Sigmoid colon (tissue), 7 donors: ENCODE results near the gene TMEM209. TPM values are rescaled to one million over a fixed set of nuclear protein-coding genes. Genes with fewer than 3 reads are reported as not detected.

Experiments
- DNase-seq: peaks from one replicate; pipeline ENCODE4 v3.0.0-alpha.2; 2019
- H3K27ac ChIP-seq, 4 donors: fragments of 200-600 bp; sonication (generic); one replicate each; pipeline ENCODE4 v1.5.1; 2016 to 2019; ENCODE audit warnings: mild to moderate bottlenecking in 1 of 4
- H3K27me3 ChIP-seq, 3 donors: fragments of 200-600 bp; sonication (generic); one replicate each; pipeline ENCODE4 v1.5.1; 2019; ENCODE audit warnings: mild to moderate bottlenecking in 1 of 3
- H3K36me3 ChIP-seq, 4 donors: fragments of 200-600 bp; sonication (generic); one replicate each; pipeline ENCODE4 v1.5.1; 2016 to 2019
- H3K4me1 ChIP-seq, 4 donors: fragments of 200-600 bp; sonication (generic); one replicate each; pipeline ENCODE4 v1.5.1; 2017 to 2019
- H3K4me3 ChIP-seq, 4 donors: fragments of 200-600 bp; sonication (generic); one replicate each; pipeline ENCODE4 v1.5.1; 2017 to 2019; ENCODE audit warnings: mild to moderate bottlenecking in 2 of 4, moderate library complexity in 1 of 4
- H3K9me3 ChIP-seq, 4 donors: fragments of 200-600 bp in 3 of 4; sonication (generic) in 3 of 4; one replicate each; pipeline versions ENCODE4 v1.5.1 to v1.6.1; 2013 to 2019
- EP300 ChIP-seq, 4 donors: sonication (generic); formaldehyde crosslinking; IDR thresholded peaks; one replicate each; pipeline ENCODE4 v1.6.1; 2017; ENCODE audit warnings: antibody characterized with exemption in 4 of 4
- POLR2A ChIP-seq, 2 donors: fragments of 450-650 bp; IDR thresholded peaks; one replicate each; pipeline ENCODE4 v1.6.1; 2016; ENCODE audit warnings: antibody characterized with exemption in 2 of 2, mild to moderate bottlenecking in 2 of 2, moderate library complexity in 2 of 2
- POLR2AphosphoS5 ChIP-seq, 4 donors: sonication (generic); formaldehyde crosslinking; IDR thresholded peaks; one replicate each; pipeline ENCODE4 v1.6.1; 2017; ENCODE audit warnings: antibody characterized with exemption in 4 of 4
- WGBS, 2 donors: extraction: QIAGEN DNeasy Blood & Tissue Kit; methylation state at CpG; one replicate each; pipeline ENCODE4 v1.1.7; 2013; 5-methylcytosine and 5-hydroxymethylcytosine counted together
- intact Hi-C: fragments of 100-400 bp; cut with DNase I; formaldehyde crosslinking; loops from one replicate; pipeline ENCODE4 v1.15.1; 2023
- polyA plus RNA-seq, 3 donors: library from polyadenylated mRNA; stranded (reverse); fragments of 200-250 nt; gene quantifications; one replicate each; pipeline ENCODE4 v1.2.3, GENCODE V29; 2013
- total RNA-seq, 4 donors: library from RNA; depleted of rRNA; stranded (reverse); fragments of >200 nt; gene quantifications; one replicate each; pipeline ENCODE4 v1.1.0, GENCODE V29; 2016
- TF ChIP-seq, protein P1 (sequence below), 4 experiments: fragments of 450-650 bp in 3 of 4; fragments of 200-600 bp in 1 of 4; IDR thresholded peaks; one replicate each; pipeline ENCODE4 v1.5.1; 2016 to 2019; ENCODE audit warnings: antibody characterized with exemption in 4 of 4, mild to moderate bottlenecking in 3 of 4, moderate library complexity in 2 of 4
- donor health status: healthy with polysubstance abuse.
- donor health status: Bipolar disorder and iron deficiency.
- donor health status: healthy.

Gene TMEM209
- total and polyA plus RNA-seq, 7 donors = 3.0 to 9.9 (median 8.7) TPM

DNA sequence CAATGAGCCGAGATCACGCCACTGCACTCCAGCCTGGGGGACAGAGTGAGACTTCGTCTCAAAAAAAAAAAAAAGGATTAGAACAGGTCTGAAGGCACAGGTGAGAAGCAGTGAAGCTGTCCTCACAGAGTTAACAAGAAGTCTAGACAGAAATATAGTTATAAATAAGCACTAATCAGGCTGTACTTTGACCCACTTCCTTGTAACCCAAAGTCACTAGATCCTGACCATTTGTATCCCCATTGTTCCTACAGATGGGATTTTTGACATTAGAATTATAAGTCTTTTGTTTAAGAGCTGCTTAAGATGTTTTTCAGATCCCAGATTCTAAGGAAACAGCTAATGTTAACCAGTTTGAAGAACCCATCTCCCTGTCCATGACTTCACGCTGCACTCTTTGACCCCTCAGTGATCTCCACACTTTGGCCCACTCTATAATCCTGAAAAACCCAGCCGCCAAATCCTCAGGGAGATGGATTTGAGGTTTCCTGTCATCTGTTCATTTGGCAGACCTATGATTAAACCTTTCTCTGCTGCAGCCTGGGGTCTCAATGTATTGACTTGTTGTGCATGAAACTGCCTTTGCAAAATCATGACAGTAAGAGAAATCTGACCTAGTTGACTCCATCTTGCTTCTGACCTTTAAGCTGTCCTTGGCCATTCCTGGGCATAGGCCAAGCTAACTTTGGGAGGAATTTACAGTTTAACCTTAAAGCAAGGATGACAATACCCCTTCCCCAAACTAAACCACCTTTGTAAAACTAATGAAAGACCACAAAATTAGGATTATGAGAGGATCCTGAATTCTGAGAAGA lies 13.8 kb upstream of the TMEM209 start:
- intact Hi-C loops = no loop called here

DNA sequence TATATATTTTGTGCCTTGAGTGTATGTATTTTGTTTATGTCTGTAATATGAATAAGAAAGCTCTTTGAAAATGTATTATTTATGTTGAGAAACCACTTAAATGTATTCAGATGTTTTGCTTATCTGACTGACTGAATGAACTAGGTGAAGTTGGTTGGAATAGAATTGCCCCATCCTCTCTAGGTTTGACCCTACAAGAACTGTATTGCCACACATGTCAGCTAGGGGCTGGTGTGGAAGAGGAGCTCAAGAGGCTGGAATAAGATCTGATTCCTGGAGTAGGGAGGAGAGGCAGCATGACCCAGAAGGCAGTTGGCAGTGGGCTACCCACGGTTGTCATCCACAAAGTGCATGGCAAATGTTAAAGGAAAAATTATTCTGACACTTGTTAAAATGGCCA lies 11.5 kb upstream of the TMEM209 start:
- 92% methylated on average over 1 of the region's 1 CpG for WGBS, 2 donors
- DNase-seq = no peak
- Histone ChIP-seq H3K27me3 (no peaks in the 10 kb centered on the region), H3K36me3 (no peaks in the 10 kb centered on the region), H3K4me1 (no peaks in the 10 kb centered on the region), H3K27ac (no peak overlapping the region), H3K4me3 (no peak overlapping the region), H3K9me3 (no peaks in the 10 kb centered on the region)
- TF ChIP-seq EP300 (IDR thresholded peaks at IDR 0.05) (no peak), POLR2A (IDR thresholded peaks at IDR 0.05) (no peak), POLR2AphosphoS5 (IDR thresholded peaks at IDR 0.05) (no peak)
- TF ChIP-seq, protein P1, sequence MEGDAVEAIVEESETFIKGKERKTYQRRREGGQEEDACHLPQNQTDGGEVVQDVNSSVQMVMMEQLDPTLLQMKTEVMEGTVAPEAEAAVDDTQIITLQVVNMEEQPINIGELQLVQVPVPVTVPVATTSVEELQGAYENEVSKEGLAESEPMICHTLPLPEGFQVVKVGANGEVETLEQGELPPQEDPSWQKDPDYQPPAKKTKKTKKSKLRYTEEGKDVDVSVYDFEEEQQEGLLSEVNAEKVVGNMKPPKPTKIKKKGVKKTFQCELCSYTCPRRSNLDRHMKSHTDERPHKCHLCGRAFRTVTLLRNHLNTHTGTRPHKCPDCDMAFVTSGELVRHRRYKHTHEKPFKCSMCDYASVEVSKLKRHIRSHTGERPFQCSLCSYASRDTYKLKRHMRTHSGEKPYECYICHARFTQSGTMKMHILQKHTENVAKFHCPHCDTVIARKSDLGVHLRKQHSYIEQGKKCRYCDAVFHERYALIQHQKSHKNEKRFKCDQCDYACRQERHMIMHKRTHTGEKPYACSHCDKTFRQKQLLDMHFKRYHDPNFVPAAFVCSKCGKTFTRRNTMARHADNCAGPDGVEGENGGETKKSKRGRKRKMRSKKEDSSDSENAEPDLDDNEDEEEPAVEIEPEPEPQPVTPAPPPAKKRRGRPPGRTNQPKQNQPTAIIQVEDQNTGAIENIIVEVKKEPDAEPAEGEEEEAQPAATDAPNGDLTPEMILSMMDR (IDR thresholded peaks at IDR 0.05) = no peak
- intact Hi-C loops = no loop called here

More for the DNA sequence above, 13.8 kb upstream of the TMEM209 start:
- Histone ChIP-seq H3K4me1 (no peaks in the 10 kb centered on the region), H3K4me3 (no peak overlapping the region), H3K27ac (no peak overlapping the region), H3K36me3 (no peaks in the 10 kb centered on the region), H3K9me3 (no peaks in the 10 kb centered on the region), H3K27me3 (no peaks in the 10 kb centered on the region)
- no peak for TF ChIP-seq EP300 (IDR thresholded peaks at IDR 0.05)
- TF ChIP-seq POLR2A (IDR thresholded peaks at IDR 0.05) = no peak
- no peak for TF ChIP-seq POLR2AphosphoS5 (IDR thresholded peaks at IDR 0.05)
- DNase-seq = no peak
- WGBS, 2 donors = 86 to 89% methylated on average over 5 of the region's 5 CpGs

DNA sequence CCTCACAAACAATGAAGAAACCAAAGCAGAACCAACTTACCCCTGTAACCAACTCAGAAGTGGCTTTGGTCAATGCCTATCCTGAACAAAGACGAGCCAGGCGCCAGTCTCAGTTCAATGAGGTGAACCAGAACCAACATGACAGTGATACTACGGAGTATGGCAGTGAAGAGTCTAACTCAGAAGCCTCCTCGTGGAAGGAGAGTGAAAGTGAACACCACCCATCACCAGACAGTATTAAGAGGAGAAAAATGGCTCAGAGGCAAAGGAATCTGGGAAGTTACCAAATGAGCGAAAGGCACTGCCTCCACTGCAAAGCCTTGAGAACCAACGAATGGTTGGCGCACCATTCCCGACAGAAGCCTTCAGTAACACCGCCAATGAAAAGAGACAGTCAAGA lies 10.8 kb upstream of the TMEM209 start:
- Histone ChIP-seq H3K27ac (no peak overlapping the region), H3K36me3 (no peaks in the 10 kb centered on the region), H3K27me3 (no peaks in the 10 kb centered on the region), H3K4me1 (no peaks in the 10 kb centered on the region), H3K9me3 (no peaks in the 10 kb centered on the region), H3K4me3 (no peak overlapping the region)
- WGBS, 2 donors = 93 to 94% methylated on average over 9 of the region's 9 CpGs
- intact Hi-C loops = no loop called here
- no peak for DNase-seq
- TF ChIP-seq, protein P1 (IDR thresholded peaks at IDR 0.05) = no peak
- TF ChIP-seq POLR2AphosphoS5 (IDR thresholded peaks at IDR 0.05) (no peak), POLR2A (IDR thresholded peaks at IDR 0.05) (no peak), EP300 (IDR thresholded peaks at IDR 0.05) (no peak)

DNA sequence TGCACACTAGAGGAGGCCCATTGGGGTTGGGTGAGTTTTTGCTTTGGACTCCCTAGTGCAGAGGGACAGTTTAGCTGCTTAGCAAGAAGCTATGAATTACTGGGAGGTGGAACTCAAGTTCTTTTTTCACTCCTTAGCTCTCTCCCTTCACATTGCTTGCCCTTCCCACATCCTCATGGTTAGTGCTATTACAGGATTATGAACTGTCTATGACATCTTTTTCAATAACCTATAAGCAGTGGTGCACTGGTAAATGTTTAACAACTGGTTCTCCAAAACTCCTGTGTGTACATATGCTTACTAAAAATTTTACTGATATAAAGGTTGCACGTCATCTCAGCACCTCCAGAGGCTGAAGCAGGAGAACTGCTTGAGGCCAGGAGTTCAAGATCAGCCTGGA lies 8.6 kb upstream of the TMEM209 start:
- Histone ChIP-seq H3K27ac (no peak overlapping the region), H3K9me3 (no peaks in the 10 kb centered on the region), H3K4me1 (no peaks in the 10 kb centered on the region), H3K36me3 (no peaks in the 10 kb centered on the region), H3K4me3 (no peak overlapping the region), H3K27me3 (no peaks in the 10 kb centered on the region)
- intact Hi-C loops = no loop called here
- WGBS, 2 donors = 17 to 73% methylated on average over 1 of the region's 1 CpG
- DNase-seq = no peak
- TF ChIP-seq POLR2AphosphoS5 (IDR thresholded peaks at IDR 0.05) (no peak), EP300 (IDR thresholded peaks at IDR 0.05) (no peak), POLR2A (IDR thresholded peaks at IDR 0.05) (no peak)
- TF ChIP-seq, protein P1 (IDR thresholded peaks at IDR 0.05) = no peak

DNA sequence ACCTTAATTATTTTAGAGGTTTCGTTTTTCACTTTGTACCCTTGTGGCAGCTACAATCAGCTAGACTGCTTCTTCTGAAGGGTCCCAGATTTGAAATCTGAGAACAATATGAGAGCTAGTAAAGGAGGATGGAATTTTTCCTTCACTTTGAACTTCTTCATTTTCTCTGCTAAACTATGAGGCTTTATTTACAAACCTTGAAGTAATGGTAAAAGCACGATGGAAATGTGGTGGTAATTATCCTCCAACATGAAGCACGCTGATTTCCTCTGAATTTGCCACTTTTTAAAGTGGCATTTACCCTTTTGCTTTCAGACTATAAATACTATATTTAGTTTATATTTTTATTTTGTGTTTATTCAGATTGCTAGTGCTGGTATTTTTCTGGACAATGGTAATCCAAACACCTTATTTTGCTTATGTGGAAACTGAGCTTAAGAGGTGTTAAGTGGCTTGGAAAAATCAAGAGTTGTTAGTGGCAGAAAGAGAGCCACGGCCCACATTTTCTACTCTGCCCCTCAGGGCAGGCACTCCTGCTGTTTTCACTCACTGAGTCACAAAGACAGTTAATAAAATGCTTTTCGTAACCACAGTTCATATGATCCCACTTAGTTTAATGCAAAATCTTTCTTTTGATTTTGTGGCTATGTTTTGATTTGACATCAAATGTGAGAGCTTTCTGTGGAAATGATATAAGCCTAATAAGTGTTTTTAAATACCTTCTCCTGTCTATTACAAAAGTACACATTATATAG lies 5.2 kb upstream of the TMEM209 start:
- Histone ChIP-seq H3K9me3 (no peaks in the 10 kb centered on the region), H3K27ac (no peak overlapping the region), H3K4me1 (no peaks in the 10 kb centered on the region), H3K4me3 (no peak overlapping the region), H3K36me3 (no peaks in the 10 kb centered on the region), H3K27me3 (no peaks in the 10 kb centered on the region)
- no peak for DNase-seq
- intact Hi-C loops = no loop called here
- WGBS, 2 donors = 70 to 72% methylated on average over 5 of the region's 5 CpGs
- no peak for TF ChIP-seq POLR2A (IDR thresholded peaks at IDR 0.05)
- TF ChIP-seq, protein P1 (IDR thresholded peaks at IDR 0.05) = no peak
- no peak for TF ChIP-seq EP300 (IDR thresholded peaks at IDR 0.05)
- TF ChIP-seq POLR2AphosphoS5 (IDR thresholded peaks at IDR 0.05) = no peak
